GM04503 (cell line): ENCODE results near the gene NEK10.

ENCODE experiments used
- DNase-seq: peaks from one replicate; pipeline ENCODE4 v3.0.0-alpha.2; 2012; ENCODE audit warnings: low read depth

Gene NEK10

DNA sequence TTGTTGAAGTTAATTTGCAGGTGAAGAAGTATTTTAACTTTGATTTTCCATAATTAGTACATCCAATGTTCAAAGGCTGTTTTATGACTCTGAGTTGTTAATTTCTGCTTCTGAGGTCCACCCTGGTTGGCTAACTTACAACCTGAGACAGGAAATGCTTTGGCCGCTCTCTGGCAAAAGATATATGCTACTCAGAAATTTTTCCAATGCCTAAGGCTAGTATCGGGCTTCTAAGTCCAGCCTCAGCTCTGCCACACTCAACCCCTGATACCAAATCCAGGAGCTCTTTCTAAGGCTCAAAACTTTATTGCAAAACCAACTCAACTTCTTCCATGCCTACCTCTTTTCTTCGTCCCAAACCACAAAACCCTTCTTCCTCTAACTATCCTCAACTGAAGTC, 192.9 kb downstream of the NEK10 start:
- DNase-seq, result no peak

DNA sequence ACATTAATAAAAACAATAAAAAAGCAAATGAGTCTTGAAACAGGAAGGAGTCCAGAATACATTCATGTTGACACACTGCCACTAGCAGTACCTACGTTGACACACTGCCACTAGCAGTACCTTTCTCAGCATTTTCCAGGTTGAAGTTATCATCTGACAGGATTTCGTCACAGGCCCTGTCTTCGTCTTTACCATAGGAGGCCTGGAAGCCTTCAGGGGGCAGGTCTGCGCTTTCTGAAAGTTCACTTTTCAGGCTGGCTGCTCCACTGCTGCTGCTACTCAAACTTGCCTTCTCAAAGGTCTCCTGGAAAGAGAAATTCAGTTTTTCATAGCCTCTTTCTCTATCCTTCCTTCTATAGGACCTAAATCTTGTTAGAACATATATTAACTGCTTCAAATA, 194.7 kb downstream of the NEK10 start:
- DNase-seq, result no peak

DNA sequence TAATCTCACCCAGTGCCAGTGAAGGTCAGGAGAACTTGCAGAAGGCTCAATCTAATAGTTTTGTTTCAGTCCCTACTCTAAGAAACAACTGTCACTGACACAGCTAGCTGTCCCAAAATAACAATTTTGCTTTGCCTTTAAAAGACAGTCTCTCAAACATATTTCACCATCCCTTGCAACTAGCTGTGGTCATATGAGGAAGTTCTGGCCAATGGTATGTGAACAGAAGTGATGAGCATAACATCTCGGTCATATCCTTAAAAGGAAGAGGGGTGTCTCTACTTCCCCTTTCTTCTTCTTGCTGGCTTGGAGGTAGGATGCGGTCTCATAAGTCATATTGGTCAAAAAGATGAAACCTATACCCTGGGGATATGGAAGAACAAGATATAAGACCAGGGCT, 198.1 kb downstream of the NEK10 start:
- DNase-seq, result no peak

DNA sequence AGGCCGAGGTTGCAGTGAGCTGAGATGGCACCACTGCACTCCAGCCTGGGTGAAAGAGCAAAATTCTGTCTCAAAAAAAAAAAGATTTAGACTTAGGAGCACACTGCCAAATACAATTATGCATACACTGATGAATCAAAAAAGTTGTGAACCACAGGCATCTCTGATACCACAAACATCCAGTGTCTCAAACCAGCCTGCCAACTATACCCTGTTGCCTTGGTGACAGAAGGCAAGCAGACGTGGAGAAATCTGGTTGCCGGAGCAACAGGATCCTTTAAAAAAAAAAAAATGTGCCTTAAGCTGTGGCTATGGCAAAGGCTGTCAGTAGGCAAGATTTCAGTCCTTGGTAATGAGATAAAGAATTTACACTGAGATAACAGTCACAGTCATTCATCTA, 202.3 kb downstream of the NEK10 start:
- peak; percentile 99 for DNase-seq

DNA sequence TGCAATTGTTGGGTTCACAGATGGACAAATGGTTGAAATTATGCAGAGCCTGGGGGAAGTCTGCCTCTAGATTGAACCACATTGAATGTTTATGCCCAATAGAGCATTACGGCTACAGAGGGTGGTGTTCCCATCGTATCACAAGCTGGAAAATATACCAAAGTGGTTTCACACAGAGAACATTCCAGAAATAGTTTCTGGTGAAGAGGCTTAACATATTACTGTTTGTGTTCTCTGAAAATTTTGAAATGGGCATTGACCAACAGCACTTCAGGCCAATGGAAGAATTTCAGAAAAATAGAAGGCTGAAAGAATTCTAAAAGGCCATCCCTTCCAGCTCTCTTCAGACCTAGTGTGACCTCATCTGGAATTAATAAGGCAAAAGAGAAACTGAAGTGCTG, 203.9 kb downstream of the NEK10 start:
- peak; percentile 96 for DNase-seq

DNA sequence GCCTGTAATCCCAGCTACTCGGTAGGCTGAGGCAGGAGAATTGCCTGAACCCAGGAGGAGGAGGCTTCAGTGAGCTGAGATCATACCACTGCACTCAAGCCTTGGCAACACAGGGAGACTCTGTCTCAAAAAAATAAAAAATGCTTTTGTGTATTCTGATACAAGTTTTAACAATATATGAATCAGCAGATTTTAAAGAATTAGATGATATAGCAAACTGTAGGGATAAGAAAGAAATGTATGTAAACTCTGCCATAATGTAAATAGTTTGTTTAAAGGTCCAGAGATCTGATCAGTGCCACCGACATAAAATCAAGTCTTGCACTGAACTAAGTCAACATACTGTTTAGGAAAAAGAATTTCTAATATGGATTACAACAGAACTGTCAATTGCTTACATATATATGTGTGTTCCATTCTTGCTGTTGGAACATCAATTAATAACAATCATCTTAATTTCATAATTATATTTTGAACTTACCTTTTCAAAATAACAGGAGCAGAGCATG, 208.3 kb downstream of the NEK10 start:
- DNase-seq, result no peak

DNA sequence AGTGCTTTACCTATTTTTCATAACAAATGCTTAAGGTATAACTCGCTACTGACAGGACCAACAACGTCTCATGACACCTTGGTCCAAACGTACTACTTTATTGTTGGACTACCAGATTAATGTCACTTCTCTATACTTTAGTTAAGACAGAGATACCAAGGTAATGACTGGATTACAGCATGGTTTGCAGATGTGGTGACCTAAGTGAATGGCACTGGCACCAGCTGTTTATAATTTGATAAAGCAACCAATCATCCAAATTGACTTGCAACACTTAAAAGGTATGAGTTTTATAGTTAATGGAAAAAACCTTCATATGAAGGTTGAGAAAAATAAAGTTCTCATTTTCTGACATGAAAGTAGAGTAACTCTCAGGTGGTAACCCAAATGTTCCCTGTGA, 209.0 kb downstream of the NEK10 start:
- DNase-seq, result no peak

DNA sequence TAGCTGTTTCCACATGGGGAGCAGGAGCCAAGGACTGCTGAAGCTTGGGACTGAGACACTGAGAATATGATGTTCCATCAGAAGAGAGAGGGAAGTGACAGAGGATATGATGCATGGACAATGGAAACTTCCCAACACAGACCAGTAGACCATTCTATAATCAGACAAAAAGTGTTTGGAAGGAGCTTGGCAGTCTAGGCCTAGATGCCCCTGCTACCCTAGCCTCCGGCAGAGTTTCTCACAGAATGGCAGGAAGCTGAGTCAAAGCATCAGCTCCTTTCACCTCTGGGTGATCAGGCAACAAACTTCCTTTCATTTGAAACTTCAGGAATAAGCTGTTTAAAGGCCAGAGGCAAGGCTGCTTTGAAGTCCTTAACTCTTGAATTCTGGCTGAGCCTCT, 222.0 kb downstream of the NEK10 start:
- DNase-seq, result no peak

DNA sequence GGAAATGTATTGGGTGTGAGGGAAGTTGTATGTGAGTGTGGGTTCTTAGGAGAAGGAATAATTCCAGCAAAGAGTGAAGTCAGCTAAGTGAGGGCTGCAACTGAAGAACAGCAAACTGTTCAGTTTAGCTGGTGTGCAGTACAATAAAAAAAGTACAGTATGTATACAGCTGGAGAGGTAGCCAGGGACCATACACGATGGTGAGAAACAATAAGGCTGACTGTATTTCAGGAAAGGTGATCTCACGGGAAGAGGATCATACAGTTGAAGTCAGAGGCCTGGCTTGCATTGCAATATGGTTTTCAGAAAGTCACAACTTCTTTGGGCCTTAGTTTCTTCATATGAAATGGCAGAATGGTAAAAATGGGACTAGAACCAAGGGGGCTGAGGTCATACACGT, 222.4 kb downstream of the NEK10 start:
- no peak for DNase-seq

DNA sequence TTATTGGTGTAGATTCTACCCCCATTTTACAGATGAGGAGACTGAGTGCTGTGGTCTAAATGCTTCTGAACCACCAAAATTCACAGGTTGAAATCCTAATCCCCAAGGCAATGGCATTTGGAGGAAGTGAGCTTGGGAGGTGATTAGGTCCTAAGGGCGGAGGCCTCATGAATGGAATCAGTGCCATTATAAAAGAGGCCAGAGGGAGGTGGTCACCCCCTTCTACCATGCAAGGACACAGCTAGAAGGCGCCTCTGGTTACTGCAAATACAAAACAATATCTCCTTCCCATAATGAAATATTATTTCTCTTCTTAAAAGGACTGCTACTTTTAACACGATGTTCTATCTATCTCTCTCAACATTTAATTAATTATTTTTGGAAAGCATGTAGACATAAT, 223.5 kb downstream of the NEK10 start:
- no peak for DNase-seq

DNA sequence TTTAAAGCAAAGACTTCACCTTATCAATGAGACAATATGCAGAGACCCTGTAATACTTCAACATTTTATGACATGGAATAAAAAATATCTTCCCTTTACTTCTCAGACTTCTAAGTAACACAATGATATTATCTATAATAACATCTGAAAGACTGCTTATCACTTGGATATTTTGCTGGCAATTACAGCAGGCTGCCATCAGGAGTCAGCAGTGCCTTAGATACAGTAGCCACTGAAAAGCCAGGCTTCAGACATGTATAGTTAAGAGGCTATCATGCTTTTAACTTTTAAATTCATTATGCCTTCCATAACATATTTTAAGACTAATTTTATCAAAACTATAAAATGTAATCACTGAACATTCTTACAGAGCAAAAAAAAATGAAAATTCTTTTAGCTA, 227.5 kb downstream of the NEK10 start:
- no peak for DNase-seq

DNA sequence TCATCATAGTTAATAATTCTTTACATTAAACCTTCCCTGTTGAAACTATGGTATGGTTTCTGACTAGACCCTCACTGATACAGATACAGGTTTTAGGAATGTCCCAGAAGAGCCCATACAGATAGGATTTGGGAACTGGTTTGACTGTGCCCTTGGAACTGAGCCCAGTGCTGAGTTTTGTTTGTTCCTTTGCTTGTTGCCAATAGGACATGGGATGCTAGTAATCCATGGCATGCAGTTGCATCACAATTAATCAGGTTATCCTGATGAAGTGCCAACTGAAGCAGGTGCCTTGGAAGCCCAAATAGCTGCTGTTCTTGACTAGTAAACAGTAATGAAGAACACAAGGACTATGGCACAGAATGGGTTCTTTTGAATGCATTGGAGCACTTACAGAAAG, 230.6 kb downstream of the NEK10 start:
- DNase-seq, result no peak

DNA sequence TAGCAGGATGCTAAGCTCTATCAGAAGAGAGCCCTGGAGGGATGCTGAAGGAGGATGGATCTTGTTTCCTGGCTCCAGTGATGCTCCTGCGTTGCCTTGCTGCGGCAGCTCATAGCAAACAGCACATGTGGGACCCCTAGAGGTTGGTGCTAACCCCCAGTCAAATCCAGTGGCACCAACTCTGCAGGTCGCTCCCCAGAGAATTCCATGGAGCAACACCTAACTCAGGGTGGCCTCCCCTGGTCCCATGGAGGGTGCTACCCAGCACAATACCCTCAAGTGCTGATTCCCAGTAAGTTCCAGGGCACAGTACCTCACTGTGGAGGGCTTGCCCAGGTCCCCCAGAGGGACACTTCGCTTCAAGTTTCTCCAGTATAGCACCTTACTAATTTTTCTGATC, 231.2 kb downstream of the NEK10 start:
- DNase-seq, result no peak

DNA sequence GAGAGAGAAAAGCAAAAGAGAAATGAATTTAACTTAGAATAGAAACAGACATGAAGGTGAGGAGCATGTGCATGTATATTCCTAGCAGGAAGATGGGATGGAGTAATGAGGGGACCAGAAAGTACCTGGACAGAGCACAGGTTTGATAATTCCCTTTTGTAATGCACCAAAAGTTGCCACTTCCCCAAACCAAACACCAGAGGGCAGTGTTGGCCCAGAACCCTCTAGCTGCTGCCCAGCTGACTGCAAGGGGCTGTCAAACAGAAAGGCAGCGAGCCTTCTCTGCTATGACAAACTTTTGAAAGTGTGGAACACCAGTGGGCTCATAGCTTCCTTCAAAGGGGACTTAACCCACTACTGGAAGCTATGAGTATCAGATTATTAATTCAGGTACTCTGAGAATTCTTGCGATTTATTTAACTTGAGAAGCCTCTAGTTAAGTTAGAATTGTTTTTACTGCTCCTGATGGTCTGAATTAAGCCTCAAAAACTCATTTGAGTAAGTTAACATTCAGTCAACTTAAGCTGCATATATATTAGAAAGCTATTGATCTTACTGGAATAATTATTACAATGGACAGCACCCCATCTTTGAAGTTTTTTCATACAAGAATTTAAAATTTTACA, 234.9 kb downstream of the NEK10 start:
- DNase-seq, result peak; percentile 11

DNA sequence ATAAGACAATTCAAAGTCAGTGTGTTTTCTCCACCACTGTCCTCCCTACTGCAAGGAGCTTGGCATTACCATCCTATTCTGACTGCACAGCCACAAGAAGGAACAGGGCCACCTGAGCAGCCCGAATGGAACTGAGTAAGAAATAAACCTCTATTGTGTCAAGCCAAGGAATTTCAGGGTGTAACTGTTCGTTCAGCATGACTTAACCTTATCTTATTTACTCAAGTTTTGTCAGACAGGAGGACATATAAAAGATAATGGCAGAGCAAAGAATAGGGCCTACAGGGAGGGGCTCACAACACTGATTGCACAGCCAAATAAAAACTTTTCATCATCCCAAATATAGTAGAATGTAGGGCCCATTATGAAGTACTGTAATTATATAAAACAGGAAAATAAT, 236.1 kb downstream of the NEK10 start:
- DNase-seq, result no peak

DNA sequence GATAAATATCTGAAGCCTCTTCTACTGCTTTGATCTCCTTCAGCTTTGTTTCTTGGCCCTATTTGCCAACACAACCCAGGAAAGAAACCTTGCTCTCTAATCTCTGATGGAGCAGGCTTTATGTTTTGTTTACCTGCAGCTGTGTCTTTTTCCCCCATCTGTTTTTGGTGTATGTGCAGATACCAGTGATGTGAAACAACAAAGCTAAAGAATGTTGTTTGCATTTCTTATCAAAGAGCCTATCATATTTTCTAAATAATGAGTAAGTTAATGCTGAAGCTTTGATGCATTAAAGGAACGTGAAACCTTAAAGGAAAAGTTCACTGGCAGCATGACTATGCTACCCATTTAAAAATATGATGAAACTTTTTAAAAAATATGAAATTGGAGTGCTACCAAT, 238.4 kb downstream of the NEK10 start:
- no peak for DNase-seq

DNA sequence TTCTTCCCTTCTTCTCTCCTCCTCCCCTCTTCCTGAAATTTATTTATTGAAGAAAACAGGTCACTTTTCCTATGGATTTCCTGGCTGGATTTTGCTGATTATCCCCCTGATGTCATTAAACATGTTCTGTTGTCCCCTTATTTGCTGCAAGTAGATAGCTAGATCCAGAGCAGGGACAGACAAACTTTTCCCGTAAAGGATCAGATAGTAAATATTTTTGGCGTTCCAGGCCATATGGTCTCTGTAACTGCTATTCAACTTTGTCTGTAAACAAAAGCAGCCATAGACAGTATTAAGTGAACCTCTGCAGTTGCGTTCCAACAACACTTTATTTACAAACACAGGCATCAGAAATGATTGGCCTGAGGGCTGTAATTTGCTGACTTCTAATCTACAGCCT, 241.3 kb downstream of the NEK10 start:
- no peak for DNase-seq

DNA sequence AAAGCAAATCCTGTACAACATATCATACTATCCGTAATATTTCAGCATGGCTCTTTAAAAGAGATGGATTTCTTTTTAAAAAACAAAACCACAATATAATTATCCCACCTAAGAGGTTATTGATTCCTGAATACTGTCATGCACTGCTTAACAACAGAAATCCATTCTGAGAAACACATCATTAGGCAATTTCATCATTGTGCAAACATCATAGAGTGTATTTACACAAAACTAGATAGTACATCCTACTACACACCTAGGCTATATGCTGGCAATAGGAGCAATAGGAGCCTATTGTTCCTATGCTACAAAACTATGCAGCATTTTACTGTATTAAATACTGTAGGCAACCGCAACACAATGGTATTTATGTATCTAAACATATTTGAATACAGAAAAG, 242.0 kb downstream of the NEK10 start:
- no peak for DNase-seq

DNA sequence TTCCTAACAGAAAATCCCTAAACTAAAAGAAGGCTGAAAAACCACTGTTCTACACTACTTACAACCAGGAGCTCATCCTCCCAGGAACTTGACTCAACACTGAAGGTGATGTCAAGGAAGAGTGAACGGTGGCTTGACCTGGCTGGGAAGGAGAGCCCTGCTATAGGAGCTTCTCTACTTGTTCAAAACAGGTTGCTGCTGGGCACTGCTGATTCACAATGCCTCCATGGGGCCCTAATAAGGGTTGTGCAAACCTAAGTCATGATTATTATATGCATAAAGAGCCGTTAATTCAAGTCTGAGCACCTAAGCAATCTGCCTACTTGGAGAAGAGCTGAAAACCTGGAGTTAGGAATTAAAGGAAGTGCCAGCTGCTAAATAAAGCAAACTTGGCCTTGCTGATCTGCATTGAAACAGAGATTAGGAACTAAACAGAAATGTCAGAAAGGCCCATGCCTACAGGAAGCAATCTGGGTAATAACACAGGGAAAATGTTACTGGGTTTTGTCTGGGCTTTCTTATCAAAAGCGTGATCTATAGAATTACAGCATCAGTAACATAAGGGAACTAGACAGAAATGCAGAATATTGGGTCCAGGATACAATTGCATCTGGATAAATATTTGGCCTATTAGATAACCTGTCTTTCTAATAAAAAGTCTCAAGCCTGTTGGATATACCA, 243.2 kb downstream of the NEK10 start:
- DNase-seq, result no peak

DNA sequence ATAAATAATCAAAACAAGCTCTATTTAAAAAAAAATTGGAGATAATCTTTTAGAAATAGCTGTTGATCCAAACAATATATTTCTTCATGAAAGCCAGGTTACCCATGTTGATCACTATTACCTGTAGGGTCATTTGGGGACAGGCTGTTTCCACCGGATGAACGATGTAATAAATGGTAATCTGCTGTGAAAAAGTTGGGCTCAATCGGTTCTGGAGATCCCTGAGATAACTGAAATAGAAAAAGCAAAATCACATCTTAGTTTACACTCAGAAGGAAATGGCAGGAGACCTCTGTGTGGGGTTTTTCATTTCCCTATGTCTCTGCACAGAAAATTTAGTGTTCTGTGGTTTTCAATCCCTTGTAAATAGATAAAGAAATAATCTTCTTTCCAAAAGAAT, 249.5 kb downstream of the NEK10 start:
- DNase-seq, result no peak

DNA sequence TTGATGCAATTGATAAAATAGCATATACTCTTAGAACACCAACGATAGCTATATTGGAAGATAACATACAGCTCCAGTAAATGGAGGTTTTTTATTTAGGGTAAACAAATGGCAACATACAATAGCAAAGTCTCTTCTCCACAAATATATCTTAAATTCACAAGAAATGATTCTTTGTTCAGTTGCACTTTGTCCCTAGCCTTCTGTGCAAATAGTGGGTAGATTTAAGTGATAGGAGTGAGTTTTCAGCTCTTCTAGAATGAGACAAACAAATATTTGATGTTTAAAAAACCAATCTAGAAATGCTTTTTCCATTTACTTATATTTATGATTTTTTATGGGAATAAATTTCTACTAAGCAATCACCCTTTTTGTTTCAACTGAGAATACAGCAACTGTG, 253.8 kb downstream of the NEK10 start:
- DNase-seq, result no peak

DNA sequence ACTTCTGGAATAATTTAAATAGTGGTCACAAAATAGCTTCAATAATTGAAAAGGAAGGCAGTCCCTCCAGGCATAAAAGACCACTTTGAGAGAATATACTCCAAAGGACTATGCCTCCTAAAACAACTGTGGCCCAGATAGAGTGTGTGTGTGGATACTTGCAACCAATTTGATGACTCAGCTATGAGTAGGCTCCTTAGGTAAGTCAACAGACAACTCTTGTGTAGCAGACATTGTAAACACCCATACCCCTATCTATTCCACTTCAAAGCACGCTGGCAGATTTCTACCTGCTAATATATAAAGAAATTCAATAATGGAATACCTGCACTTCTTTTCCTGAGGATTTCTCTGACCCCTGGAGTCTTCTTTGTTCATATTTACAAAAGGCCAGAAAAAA, 254.5 kb downstream of the NEK10 start:
- no peak for DNase-seq

DNA sequence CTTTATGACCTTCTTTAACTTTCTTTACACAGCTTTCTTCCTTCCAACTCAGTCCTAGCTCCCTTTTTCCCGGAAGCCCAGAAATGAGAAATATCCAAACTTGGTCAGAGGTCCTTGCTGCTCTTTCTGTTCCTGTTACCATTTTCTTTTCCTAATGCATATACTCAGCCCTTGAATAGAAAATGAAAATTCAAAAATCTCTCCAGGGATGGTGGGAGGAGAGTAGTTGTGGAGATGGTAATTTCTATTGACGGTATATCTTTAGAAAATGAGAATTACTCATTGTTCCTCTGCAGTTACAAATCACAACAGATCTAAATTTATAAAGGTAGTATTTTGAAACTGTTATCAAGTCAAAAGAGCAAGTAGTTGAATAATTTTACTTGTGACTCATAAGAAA, 255.1 kb downstream of the NEK10 start:
- no peak for DNase-seq

DNA sequence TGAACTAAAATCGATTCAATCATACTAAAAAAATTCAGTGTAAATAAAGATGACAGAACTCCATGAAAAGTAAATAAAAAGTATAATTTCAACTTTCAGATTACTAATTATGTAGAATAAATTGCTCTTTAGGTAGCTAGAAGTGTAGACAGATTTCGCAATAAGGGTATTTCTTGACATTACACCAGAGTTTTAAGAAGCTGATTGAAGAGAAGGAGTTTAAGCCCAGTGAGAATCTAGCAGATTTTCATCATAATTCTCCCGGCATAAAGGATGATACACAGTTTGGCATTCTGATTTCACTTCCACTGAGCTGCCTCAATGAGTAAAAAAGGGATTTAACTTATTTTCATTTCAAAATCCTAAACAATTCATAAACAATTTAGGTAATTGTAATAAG, 259.2 kb downstream of the NEK10 start:
- no peak for DNase-seq
